Measurements from ENCODE around the gene PARP6. TPM values are rescaled to one million over a fixed set of nuclear protein-coding genes. Genes with fewer than 3 reads are reported as not detected.
A peak's percentile ranks its signal among the peaks of the same experiment; 100 is the strongest.

Gene PARP6
- total RNA-seq, 1 experiment from 2014 or later: 110 TPM

GRCh38 chr15:72318408-72318942, 46.1 kb upstream of the PARP6 start:
- no peaks in the 10 kb centered on the region for H3K4me1 Mint-ChIP-seq (ENCODE audit: low read depth, unreplicated experiment)
- H3K9me3 Mint-ChIP-seq (ENCODE audit: low read depth, unreplicated experiment): peaks cover 2% of the 10 kb centered on the region
- BruUV-seq (replicated peaks): no TSS peak
- peaks cover 54% of the 10 kb centered on the region for H3K27me3 Mint-ChIP-seq (ENCODE audit: unreplicated experiment)
- H3K4me3 Mint-ChIP-seq (ENCODE audit: low read depth, unreplicated experiment): peak overlapping the region; percentile 77
- no peak for TF ChIP-seq CTCF (IDR thresholded peaks at IDR 0.05; ENCODE audit: unreplicated experiment)
- DNase-seq: no peak
- H3K36me3 Mint-ChIP-seq (ENCODE audit: insufficient read depth, unreplicated experiment): peaks cover 18% of the 10 kb centered on the region
- no peak overlapping the region for H3K27ac Mint-ChIP-seq (ENCODE audit: unreplicated experiment)
- intact Hi-C loops (cut with micrococcal nuclease; ENCODE audit: unreplicated experiment): no loop called here
- CTCF ChIA-PET: no interaction called here

- Mint-ChIP-seq H3K27me3 (ENCODE audit: unreplicated experiment) (peaks cover 70% of the 10 kb centered on the region), H3K4me1 (ENCODE audit: low read depth, unreplicated experiment) (no peaks in the 10 kb centered on the region), H3K36me3 (ENCODE audit: insufficient read depth, unreplicated experiment) (peaks cover 18% of the 10 kb centered on the region), H3K27ac (ENCODE audit: unreplicated experiment) (no peak overlapping the region), H3K9me3 (ENCODE audit: low read depth, unreplicated experiment) (peaks cover 2% of the 10 kb centered on the region), H3K4me3 (ENCODE audit: low read depth, unreplicated experiment) (no peak overlapping the region)
- no peak for DNase-seq
- TF ChIP-seq CTCF (IDR thresholded peaks at IDR 0.05; ENCODE audit: unreplicated experiment): no peak
- CTCF ChIA-PET: no interaction called here
- BruUV-seq (replicated peaks): no TSS peak
- intact Hi-C loops (cut with micrococcal nuclease; ENCODE audit: unreplicated experiment): no loop called here
These were observed 43.5 kb upstream of the PARP6 start for GRCh38 chr15:72315706-72316370.

- H3K27ac Mint-ChIP-seq (ENCODE audit: unreplicated experiment): no peak overlapping the region
- peaks cover 81% of the 10 kb centered on the region for H3K27me3 Mint-ChIP-seq (ENCODE audit: unreplicated experiment)
- no peak for DNase-seq
- H3K4me3 Mint-ChIP-seq (ENCODE audit: low read depth, unreplicated experiment): no peak overlapping the region
- no peaks in the 10 kb centered on the region for H3K9me3 Mint-ChIP-seq (ENCODE audit: low read depth, unreplicated experiment)
- no peaks in the 10 kb centered on the region for H3K4me1 Mint-ChIP-seq (ENCODE audit: low read depth, unreplicated experiment)
- peaks cover 3% of the 10 kb centered on the region for H3K36me3 Mint-ChIP-seq (ENCODE audit: insufficient read depth, unreplicated experiment)
- CTCF ChIA-PET: interaction anchor here (1.7 kb wide), 2 partner anchors 286 to 952 kb away, joined by 3 to 6 read pairs; no protein-coding TSS in a partner anchor
- intact Hi-C loops (cut with micrococcal nuclease; ENCODE audit: unreplicated experiment): no loop called here
- BruUV-seq (replicated peaks): no TSS peak
- TF ChIP-seq CTCF (IDR thresholded peaks at IDR 0.05; ENCODE audit: unreplicated experiment): no peak
These were observed 41.5 kb upstream of the PARP6 start for GRCh38 chr15:72313881-72314280.

GRCh38 chr15:72313448-72313840, 41.1 kb upstream of the PARP6 start:
- H3K9me3 Mint-ChIP-seq (ENCODE audit: low read depth, unreplicated experiment): no peaks in the 10 kb centered on the region
- H3K27ac Mint-ChIP-seq (ENCODE audit: unreplicated experiment): no peak overlapping the region
- BruUV-seq (replicated peaks): no TSS peak
- intact Hi-C loops (cut with micrococcal nuclease; ENCODE audit: unreplicated experiment): no loop called here
- no peak for DNase-seq
- no peak overlapping the region for H3K4me3 Mint-ChIP-seq (ENCODE audit: low read depth, unreplicated experiment)
- TF ChIP-seq CTCF (IDR thresholded peaks at IDR 0.05; ENCODE audit: unreplicated experiment): no peak
- no peaks in the 10 kb centered on the region for H3K4me1 Mint-ChIP-seq (ENCODE audit: low read depth, unreplicated experiment)
- H3K27me3 Mint-ChIP-seq (ENCODE audit: unreplicated experiment): peaks cover 81% of the 10 kb centered on the region
- CTCF ChIA-PET: interaction anchor here (0.9 to 1.7 kb wide), 4 partner anchors 220 to 952 kb away, joined by 3 to 8 read pairs (median 5); no protein-coding TSS in a partner anchor
- no peaks in the 10 kb centered on the region for H3K36me3 Mint-ChIP-seq (ENCODE audit: insufficient read depth, unreplicated experiment)
